ENCODE data around the gene RBM26. TPM values are rescaled to one million over a fixed set of nuclear protein-coding genes. Genes with fewer than 3 reads are reported as not detected.

The RBM26 gene
- total and polyA plus RNA-seq, 2 of the 4 experiments (the other 2 are of a cell fraction) = 17.6 to 18.1 TPM

- CTCF ChIA-PET = no interaction called here
- H3K9ac ChIP-seq (ENCODE audit: low read depth, low read length) = no peak overlapping the region
Observed at GRCh38 chr13:79282976-79283375, 123.1 kb downstream of the RBM26 start.

More at GRCh38 chr13:79282976-79283375, 123.1 kb downstream of the RBM26 start:
- intact Hi-C loops (cut with micrococcal nuclease) (no loop called here), in situ Hi-C loops (cut with MboI; ENCODE audit: low sequenced_read_pairs) (no loop called here), dilution Hi-C loops (cut with HindIII; ENCODE audit: low sequenced_read_pairs, unreplicated experiment) (no loop called here)
- WGBS, 2 experiments (ENCODE audit: extremely low coverage in 2 of 2, insufficient read length in 1 of 2) = no CpG with 5 or more reads among the region's 3 CpGs
- TF ChIP-seq RCOR1 (IDR thresholded peaks at IDR 0.05; ENCODE audit: insufficient replicate concordance, low read length) (no peak), CEBPB (IDR thresholded peaks at IDR 0.05; ENCODE audit: low read depth, low read length) (0 out of 2 replicates have a peak, but pooled peaks have one; percentile 4)
- no peaks in the 10 kb centered on the region for H4K20me1 ChIP-seq (ENCODE audit: insufficient read depth, low read length)
- H3K23ac ChIP-seq (ENCODE audit: low read depth, low read length) = no peak overlapping the region
- H3K4me2 ChIP-seq (ENCODE audit: low read depth, low read length) = no peak overlapping the region
- H4K8ac ChIP-seq (ENCODE audit: low read depth in 2 of 2, low read length in 2 of 2) = no peak overlapping the region
- H4K91ac ChIP-seq (ENCODE audit: insufficient read depth, low read depth, low read length) = no peak overlapping the region
- H2BK5ac ChIP-seq (ENCODE audit: low read depth, low read length, poor library complexity, severe bottlenecking) = no peak overlapping the region
- H3K27me3 ChIP-seq (ENCODE audit: control insufficient read depth, insufficient read depth, low read length) = peaks cover 4% of the 10 kb centered on the region; the same call in 1 of the 2 replicates
- no peak overlapping the region for H2AFZ ChIP-seq (replicated peaks; ENCODE audit: low read length, poor library complexity)
- H2BK20ac ChIP-seq (ENCODE audit: low read depth, low read length) = no peak overlapping the region
- no peaks in the 10 kb centered on the region for H3K4me1 ChIP-seq (ENCODE audit: control insufficient read depth, insufficient read depth, low read length)
- H3K56ac ChIP-seq (ENCODE audit: extremely low read depth, insufficient read depth, low read length) = no peak overlapping the region
- H3K4me3 ChIP-seq (ENCODE audit: insufficient read depth, low read depth, low read length) = no peak overlapping the region
- POLR2A ChIA-PET (ENCODE audit: unreplicated experiment) = no interaction called here
- no peak overlapping the region for H3K27ac ChIP-seq (ENCODE audit: insufficient read depth, low read length)
- no peak overlapping the region for H2AK9ac ChIP-seq (replicated peaks; ENCODE audit: low read depth, low read length, poor library complexity)
- no peaks in the 10 kb centered on the region for H3K79me1 ChIP-seq (ENCODE audit: low read depth in 1 of 2, low read length in 2 of 2)
- H2AK5ac ChIP-seq (ENCODE audit: low read depth, low read length) = no peak overlapping the region
- no peak overlapping the region for H4K5ac ChIP-seq (ENCODE audit: low read depth, low read length)
- H3K9me1 ChIP-seq (ENCODE audit: insufficient read depth, low read length) = no peaks in the 10 kb centered on the region
- no peak overlapping the region for H2BK15ac ChIP-seq (ENCODE audit: low read depth, low read length)
- BruUV-seq (replicated peaks) = no TSS peak
- no peak overlapping the region for H2BK120ac ChIP-seq (ENCODE audit: low read depth, low read length)
- no peak overlapping the region for H3K14ac ChIP-seq (replicated peaks; ENCODE audit: low read depth, low read length)
- no peaks in the 10 kb centered on the region for H3K36me3 ChIP-seq (ENCODE audit: control insufficient read depth, insufficient read depth, low read length)
- no peak overlapping the region for H3K4ac ChIP-seq (ENCODE audit: low read depth, low read length)
- no peak overlapping the region for H3K18ac ChIP-seq (ENCODE audit: low read depth, low read length)
- H3K9me3 ChIP-seq (ENCODE audit: control insufficient read depth, insufficient read depth, low read length) = no peaks in the 10 kb centered on the region
- ATAC-seq (ENCODE audit: low read depth) (no peak), DNase-seq (no peak)

Data from IMR-90 (cell line).